AG10803 (cell line): ENCODE results near the gene KPNA3.
A peak's percentile ranks its signal among the peaks of the same experiment; 100 is the strongest.
"Not testable (repeated sequence)": the region's sequence is repeated elsewhere in the genome, so short reads cannot be mapped to it uniquely, and the experiment has no call there.

Experiments
- DNase-seq: peaks from one replicate; pipeline ENCODE4 v3.0.0; 2010; ENCODE audit warnings: low read depth
- H3K4me3 ChIP-seq: 2 replicates; pipeline ENCODE4 v1.5.1; 2011; ENCODE audit warnings: mild to moderate bottlenecking, low read length, control low read depth
- TF ChIP-seq, protein P1 (sequence below): conservative IDR thresholded peaks from 2 replicates; pipeline ENCODE4 v1.5.1; 2011; ENCODE audit warnings: mild to moderate bottlenecking, low read length, control low read depth, inconsistent platforms

The KPNA3 gene

DNA sequence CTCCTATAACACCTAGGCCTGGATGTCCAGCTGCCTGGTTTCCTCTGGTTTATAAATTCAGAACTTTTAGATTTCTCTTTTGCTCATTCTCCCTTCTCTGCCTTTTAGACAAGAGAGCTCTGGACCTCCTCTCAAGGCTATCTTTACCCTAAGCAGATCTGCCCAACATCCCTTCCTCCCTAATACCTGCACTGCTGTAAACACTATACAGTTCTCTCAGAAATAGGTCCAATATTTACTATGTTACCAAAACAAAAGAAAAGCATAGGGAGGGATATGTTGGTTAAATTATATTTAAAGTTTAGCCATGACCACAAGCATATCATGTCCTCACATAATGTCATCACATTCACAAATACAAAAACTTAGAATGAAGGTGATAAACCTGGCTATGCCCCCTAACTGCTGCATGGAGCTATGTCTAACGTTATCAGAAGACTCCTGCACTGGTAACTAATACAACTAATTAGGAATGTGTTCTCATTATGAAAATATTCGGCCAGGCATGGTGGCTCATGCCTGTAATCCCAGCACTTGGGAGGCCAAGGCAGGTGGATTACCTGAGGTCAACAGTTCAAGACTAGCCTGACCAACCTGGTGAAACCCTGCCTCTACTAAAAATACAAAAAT, 18.0 kb downstream of the KPNA3 start:
- TF ChIP-seq, protein P1, sequence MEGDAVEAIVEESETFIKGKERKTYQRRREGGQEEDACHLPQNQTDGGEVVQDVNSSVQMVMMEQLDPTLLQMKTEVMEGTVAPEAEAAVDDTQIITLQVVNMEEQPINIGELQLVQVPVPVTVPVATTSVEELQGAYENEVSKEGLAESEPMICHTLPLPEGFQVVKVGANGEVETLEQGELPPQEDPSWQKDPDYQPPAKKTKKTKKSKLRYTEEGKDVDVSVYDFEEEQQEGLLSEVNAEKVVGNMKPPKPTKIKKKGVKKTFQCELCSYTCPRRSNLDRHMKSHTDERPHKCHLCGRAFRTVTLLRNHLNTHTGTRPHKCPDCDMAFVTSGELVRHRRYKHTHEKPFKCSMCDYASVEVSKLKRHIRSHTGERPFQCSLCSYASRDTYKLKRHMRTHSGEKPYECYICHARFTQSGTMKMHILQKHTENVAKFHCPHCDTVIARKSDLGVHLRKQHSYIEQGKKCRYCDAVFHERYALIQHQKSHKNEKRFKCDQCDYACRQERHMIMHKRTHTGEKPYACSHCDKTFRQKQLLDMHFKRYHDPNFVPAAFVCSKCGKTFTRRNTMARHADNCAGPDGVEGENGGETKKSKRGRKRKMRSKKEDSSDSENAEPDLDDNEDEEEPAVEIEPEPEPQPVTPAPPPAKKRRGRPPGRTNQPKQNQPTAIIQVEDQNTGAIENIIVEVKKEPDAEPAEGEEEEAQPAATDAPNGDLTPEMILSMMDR, result no peak
- no peak overlapping the region for H3K4me3 ChIP-seq
- DNase-seq, result no peak

DNA sequence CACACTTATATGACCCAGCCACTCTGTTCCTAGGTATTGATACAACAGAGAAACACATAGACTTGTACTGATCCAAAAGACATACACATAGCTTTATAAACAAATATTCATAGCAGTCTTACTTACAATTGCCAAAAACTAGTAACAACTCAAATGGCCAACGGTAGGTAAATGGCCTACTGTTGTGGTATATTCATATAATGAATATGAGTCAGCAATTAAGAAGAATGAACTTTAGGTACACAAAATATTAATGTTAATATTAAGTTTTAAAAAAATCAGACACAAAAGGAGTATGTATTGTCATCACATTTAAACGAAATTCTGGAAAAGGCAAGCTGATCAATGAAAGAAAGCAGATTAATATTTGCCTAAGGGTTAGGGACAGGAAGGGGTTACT, 19.7 kb downstream of the KPNA3 start:
- TF ChIP-seq, protein P1, result no peak
- H3K4me3 ChIP-seq, result no peak overlapping the region
- DNase-seq, result no peak

DNA sequence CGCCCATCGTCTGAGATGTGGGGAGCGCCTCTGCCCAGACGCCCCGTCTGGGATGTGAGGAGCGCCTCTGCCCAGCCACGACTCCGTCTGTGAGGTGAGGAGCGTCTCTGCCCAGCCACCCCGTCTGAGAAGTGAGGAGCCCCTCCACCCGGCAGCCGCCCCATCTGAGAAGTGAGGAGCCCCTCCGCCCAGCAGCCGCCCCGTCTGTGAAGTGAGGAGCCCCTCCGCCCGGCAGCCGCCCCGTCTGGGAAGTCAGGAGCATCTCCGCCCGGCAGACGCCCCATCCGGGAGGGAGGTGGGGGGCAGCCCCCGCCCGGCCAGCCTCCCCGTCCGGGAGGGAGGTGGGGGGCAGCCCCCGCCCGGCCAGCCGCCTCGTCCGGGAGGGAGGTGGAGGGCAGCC, 30.7 kb downstream of the KPNA3 start:
- DNase-seq, H3K4me3 ChIP-seq: not testable (repeated sequence)

DNA sequence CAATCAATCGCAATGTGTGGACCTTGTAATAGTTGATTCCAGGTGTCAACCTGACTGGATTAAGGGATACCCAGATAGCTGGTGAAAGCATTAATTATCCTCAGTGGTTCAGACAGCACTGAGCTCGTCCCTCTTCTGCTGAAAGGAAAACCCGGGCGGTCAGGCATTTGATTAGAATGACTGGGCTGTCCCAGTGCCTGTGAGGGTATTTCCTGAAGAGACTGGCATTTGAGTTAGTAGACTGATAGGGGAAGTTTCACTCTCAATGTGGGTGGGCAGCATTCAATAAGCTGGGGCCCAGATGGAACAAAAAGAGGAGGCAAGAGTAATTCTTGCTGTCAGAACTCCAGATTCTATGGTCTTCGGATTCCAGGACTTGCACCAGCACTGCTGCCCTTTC, 31.9 kb downstream of the KPNA3 start:
- DNase-seq, result no peak
- no peak overlapping the region for H3K4me3 ChIP-seq
- TF ChIP-seq, protein P1, result no peak

DNA sequence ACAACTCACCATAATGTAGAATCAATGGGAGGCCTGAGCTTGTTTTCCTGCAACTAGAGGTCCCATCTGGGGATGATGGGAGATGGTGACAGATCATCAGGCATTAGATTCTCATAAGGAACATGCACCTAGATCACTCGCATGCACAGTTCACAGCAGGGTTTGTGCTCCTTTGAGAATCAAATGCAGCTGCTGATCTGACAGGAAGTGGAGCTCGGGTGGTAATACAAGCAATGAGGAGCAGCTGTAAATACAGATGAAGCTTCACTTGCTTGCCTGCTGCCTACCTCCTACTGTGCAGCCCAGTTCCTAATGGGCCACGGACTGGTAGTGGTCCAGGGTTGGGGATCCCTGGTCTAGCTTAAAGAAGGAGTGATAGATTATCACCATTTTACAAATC, 33.0 kb downstream of the KPNA3 start:
- no peak overlapping the region for H3K4me3 ChIP-seq
- peak; percentile 13 for DNase-seq
- TF ChIP-seq, protein P1, result no peak

DNA sequence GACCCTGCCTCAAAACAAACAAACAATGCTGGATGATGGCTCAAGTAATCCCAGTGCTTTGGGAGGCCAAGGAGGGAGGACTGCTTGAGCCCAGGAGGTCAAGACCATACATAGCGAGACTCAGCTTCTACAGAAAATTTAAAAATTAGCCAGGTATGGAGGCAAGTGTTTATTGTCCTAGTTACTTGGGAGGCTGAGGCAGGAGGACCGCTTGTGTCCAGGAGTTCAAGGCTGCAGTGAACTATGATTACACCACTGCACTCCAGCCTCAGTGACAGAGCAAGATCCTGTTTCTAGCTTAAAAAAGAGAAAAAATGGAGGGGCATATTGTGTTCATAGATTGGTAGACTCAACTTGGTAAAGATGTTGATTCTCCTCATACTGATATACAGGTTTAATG, 36.2 kb downstream of the KPNA3 start:
- DNase-seq, result no peak
- H3K4me3 ChIP-seq, result no peak overlapping the region
- TF ChIP-seq, protein P1, result no peak

DNA sequence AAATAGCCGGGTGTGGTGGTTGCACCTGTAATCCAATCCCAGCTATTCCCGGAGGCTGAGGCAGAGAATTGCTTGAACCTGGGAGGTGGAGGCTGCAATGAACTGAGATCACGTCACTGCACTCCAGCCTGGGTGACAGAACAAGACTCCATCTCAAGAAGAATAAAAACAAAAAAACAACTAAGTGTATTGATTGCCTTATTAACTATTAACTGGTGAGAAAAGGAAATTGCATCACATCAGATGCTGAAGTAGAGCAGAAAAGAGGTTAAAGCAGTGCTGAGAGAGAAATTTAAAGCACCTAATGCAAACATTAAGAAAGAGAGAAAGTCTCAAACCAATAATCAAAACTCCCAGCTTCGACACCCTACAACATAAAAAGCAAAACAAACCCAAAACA, 38.3 kb downstream of the KPNA3 start:
- H3K4me3 ChIP-seq, result no peak overlapping the region
- TF ChIP-seq, protein P1, result no peak
- no peak for DNase-seq

DNA sequence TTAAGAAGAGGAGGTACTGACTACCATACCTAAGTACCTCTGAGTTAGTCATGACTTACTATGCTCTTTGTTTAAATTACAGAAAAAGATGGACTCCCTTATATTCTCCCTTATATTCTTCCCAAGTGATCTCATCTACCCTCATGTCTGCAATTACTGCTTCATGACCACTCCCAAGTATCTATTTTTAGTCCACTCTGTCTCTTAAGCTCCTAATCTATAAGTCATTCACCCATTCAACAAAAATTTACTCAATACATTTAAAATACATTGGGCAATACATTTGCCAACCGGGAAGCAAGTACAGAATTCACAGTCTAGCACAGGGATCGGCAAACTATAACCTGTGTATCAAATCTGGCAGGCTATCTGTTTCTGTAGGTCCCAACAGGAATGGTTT, 42.6 kb downstream of the KPNA3 start:
- H3K4me3 ChIP-seq, result no peak overlapping the region
- DNase-seq, result peak; percentile 4
- TF ChIP-seq, protein P1, result no peak
